ENCODE measurements around the gene RELCH.

Gene RELCH

DNA sequence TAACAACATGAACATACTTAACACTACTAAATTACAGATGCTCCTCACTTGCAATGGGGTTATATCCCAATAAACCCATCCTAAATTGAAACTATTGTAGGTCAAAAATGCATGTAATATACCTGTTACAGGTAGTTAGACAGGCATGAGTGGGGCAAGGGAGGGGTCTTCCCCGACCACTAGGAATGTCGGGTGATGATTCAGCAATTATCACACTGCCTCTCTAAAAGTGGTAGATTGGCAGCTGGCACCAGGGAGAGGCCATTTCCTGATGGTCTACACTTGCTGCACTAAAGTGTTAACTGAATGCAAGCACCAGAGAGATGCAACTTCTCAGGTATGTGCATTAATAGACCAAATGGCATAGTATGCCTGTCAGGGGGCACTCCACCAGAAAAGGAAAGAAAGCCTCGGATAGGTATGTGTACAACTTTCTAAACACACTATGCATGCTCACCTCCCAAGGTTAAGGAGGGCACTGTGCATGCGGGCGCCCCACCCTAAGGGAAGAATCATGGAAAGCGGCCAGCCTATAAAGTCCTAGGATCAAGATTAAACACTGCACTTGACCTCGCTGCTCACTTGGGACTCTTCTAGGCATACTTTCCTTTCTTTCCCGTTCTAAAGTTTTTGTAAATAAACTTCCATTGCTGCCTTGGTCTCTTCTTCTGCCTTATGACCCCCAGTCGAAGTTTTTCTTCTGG lies 35.8 kb upstream of the RELCH start:
- TF ChIP-seq SIN3A (IDR thresholded peaks at IDR 0.05; ENCODE audit: borderline replicate concordance, insufficient read depth, low read length) (no peak), TAF1 (IDR thresholded peaks at IDR 0.05; ENCODE audit: borderline replicate concordance, insufficient read depth, low read length) (no peak), POLR2AphosphoS5 (IDR thresholded peaks at IDR 0.05; ENCODE audit: low read depth, low read length) (no peak), FOXP2 (optimal IDR thresholded peaks at IDR 0.05; ENCODE audit: borderline replicate concordance, extremely low read depth, extremely low read length, insufficient read depth) (no peak)
- TF ChIP-seq, protein P1, sequence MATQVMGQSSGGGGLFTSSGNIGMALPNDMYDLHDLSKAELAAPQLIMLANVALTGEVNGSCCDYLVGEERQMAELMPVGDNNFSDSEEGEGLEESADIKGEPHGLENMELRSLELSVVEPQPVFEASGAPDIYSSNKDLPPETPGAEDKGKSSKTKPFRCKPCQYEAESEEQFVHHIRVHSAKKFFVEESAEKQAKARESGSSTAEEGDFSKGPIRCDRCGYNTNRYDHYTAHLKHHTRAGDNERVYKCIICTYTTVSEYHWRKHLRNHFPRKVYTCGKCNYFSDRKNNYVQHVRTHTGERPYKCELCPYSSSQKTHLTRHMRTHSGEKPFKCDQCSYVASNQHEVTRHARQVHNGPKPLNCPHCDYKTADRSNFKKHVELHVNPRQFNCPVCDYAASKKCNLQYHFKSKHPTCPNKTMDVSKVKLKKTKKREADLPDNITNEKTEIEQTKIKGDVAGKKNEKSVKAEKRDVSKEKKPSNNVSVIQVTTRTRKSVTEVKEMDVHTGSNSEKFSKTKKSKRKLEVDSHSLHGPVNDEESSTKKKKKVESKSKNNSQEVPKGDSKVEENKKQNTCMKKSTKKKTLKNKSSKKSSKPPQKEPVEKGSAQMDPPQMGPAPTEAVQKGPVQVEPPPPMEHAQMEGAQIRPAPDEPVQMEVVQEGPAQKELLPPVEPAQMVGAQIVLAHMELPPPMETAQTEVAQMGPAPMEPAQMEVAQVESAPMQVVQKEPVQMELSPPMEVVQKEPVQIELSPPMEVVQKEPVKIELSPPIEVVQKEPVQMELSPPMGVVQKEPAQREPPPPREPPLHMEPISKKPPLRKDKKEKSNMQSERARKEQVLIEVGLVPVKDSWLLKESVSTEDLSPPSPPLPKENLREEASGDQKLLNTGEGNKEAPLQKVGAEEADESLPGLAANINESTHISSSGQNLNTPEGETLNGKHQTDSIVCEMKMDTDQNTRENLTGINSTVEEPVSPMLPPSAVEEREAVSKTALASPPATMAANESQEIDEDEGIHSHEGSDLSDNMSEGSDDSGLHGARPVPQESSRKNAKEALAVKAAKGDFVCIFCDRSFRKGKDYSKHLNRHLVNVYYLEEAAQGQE (IDR thresholded peaks at IDR 0.05; ENCODE audit: insufficient read depth in 1 of 2, low read depth in 2 of 2, low read length in 2 of 2): no peak

DNA sequence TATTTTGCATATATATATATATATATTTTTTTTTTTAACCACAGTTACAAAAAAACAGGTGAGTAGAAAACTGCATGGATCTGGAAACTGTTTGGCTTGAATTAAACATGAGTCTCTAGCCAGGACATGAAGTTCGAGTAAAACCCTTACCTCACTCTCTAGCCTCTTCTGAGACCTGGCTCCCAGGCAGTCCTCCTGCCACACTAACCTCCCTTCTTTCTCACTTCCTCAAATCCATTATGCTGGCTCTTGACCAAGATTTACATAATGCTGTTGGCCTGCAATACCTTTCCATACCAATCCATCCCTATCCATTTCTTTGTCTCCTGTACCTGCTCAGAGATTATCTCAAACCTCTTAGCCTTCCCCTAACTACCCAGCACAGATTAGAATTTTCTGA lies 34.2 kb upstream of the RELCH start:
- no peak for TF ChIP-seq FOXP2 (optimal IDR thresholded peaks at IDR 0.05; ENCODE audit: borderline replicate concordance, extremely low read depth, extremely low read length, insufficient read depth)
- TF ChIP-seq TAF1 (IDR thresholded peaks at IDR 0.05; ENCODE audit: borderline replicate concordance, insufficient read depth, low read length): no peak

DNA sequence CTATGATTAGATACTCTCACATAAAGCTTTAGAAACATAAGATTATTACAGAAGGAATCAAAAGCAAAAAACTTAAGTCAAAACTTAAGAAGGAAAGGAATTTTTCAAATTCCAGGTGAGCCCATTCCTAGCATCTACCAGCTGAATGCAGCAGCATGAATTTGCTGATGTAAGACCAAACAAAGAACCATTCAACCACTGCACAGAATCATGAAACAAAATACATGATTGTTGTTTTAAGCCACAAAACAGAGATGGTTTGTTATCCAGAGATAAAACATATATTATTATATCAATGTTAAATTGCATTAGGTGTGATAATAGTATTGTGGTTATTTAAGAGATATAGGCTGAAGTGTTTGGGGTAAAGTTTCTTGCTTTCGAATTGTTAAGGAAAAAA lies 29.2 kb upstream of the RELCH start:
- TF ChIP-seq FOXP2 (optimal IDR thresholded peaks at IDR 0.05; ENCODE audit: borderline replicate concordance, extremely low read depth, extremely low read length, insufficient read depth) (no peak), TAF1 (IDR thresholded peaks at IDR 0.05; ENCODE audit: borderline replicate concordance, insufficient read depth, low read length) (no peak), POLR2AphosphoS5 (IDR thresholded peaks at IDR 0.05; ENCODE audit: low read depth, low read length) (no peak), SIN3A (IDR thresholded peaks at IDR 0.05; ENCODE audit: borderline replicate concordance, insufficient read depth, low read length) (no peak)
- TF ChIP-seq, protein P1 (IDR thresholded peaks at IDR 0.05; ENCODE audit: insufficient read depth in 1 of 2, low read depth in 2 of 2, low read length in 2 of 2): no peak

DNA sequence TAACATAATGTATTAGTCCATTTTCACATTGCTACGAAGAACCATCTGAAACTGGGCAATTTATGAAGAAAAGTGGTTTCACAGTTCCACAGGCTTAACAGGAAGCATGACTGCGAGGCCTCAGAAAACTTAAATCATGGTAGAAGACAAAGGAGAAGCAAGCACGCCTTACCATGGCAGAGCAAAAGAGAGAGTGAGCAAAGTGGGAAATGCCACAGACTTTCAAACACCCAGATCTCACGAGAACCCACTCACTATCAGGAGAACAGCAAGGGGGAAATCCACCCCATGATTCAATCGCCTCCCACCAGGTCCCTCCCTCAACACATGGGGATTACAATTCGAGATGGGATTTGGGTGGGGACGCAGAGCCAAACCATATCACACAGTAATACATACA lies 22.7 kb upstream of the RELCH start:
- TF ChIP-seq FOXP2 (optimal IDR thresholded peaks at IDR 0.05; ENCODE audit: borderline replicate concordance, extremely low read depth, extremely low read length, insufficient read depth) (no peak), POLR2AphosphoS5 (IDR thresholded peaks at IDR 0.05; ENCODE audit: low read depth, low read length) (no peak), TAF1 (IDR thresholded peaks at IDR 0.05; ENCODE audit: borderline replicate concordance, insufficient read depth, low read length) (no peak), SIN3A (IDR thresholded peaks at IDR 0.05; ENCODE audit: borderline replicate concordance, insufficient read depth, low read length) (no peak)
- TF ChIP-seq, protein P1 (IDR thresholded peaks at IDR 0.05; ENCODE audit: insufficient read depth in 1 of 2, low read depth in 2 of 2, low read length in 2 of 2): no peak

DNA sequence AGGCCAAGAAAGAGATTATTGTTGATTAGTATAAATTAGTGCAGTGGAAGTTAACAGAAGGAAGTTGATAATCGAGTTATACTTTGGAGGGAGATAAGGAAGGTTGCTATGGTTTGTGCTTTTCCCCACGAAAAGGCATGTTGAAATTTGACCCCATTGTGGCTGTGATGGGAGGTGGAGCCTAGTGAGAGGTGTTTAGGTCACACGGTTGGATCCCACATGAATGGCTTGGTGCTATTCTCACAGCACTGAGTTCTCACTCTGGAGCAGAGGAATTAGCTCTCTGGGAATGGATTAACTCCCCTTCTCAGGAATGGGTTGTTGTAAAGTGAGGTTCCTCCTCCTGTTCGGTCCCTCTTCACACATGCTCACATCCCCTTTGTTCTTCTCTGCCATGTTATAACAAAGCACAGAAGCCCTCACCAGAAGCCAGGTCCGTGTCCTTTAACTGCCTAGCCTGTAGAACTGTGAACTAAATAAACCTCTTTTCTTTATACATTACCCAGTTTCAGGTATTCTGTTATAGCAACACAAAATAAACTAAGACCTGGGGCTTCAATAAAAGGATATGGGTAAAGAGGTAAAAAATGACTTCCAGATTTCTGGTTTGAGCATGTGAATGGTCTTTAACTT lies 22.1 kb upstream of the RELCH start:
- TF ChIP-seq, protein P1 (IDR thresholded peaks at IDR 0.05; ENCODE audit: insufficient read depth in 1 of 2, low read depth in 2 of 2, low read length in 2 of 2): no peak
- no peak for TF ChIP-seq FOXP2 (optimal IDR thresholded peaks at IDR 0.05; ENCODE audit: borderline replicate concordance, extremely low read depth, extremely low read length, insufficient read depth)
